Activated CD4-positive, alpha-beta T cell treated with anti-CD3 and anti-CD28 coated beads for 36 hours (primary cell): Measurements from ENCODE around the gene BEND7. TPM values are rescaled to one million over a fixed set of nuclear protein-coding genes. Genes with fewer than 3 reads are reported as not detected.

Source experiments
- ATAC-seq: fragments of 200-7000 bp; cut with Tn5 transposase; one replicate; pipeline ENCODE4 v1.10.0; 2021; ENCODE audit warnings: mild to moderate bottlenecking, moderate library complexity
- CTCF ChIA-PET: fragments of 350-600 bp; sonication (Branson Sonifier 250); formaldehyde crosslinking; loops from one replicate; lab custom pipeline; 2021; ENCODE audit warnings: antibody characterized with exemption; lab: Charles Lee
- POLR2A ChIA-PET: fragments of 350-600 bp; sonication (Branson Sonifier 250); formaldehyde crosslinking; loops from one replicate; lab custom pipeline; 2021; ENCODE audit warnings: antibody characterized with exemption, inconsistent platforms; lab: Charles Lee
- DNase-seq: peaks from one replicate; pipeline ENCODE4 v3.0.0-alpha.2; 2020
- H3K27ac Mint-ChIP-seq: one replicate; pipeline ENCODE4 v1.8.0; 2021; ENCODE audit warnings: mixed read lengths
- H3K27me3 Mint-ChIP-seq: one replicate; pipeline ENCODE4 v1.8.0; 2021; ENCODE audit warnings: mixed read lengths
- H3K36me3 Mint-ChIP-seq: one replicate; pipeline ENCODE4 v1.8.0; 2021; ENCODE audit warnings: low read depth, mixed read lengths
- H3K4me1 Mint-ChIP-seq: one replicate; pipeline ENCODE4 v1.8.0; 2021; ENCODE audit warnings: mixed read lengths
- H3K4me3 Mint-ChIP-seq: one replicate; pipeline ENCODE4 v1.8.0; 2021; ENCODE audit warnings: mild to moderate bottlenecking, moderate library complexity, mixed read lengths
- H3K9me3 Mint-ChIP-seq: one replicate; pipeline ENCODE4 v1.8.0; 2021; ENCODE audit warnings: low read depth, mixed read lengths
- intact Hi-C, 2 experiments: fragments of 100-400 bp; cut with DNase I in 1 of 2; cut with micrococcal nuclease in 1 of 2; formaldehyde crosslinking; loops; one replicate each; pipeline versions ENCODE4 v1.14.2 to v1.15.1; 2022 to 2024; cut with DNase I, micrococcal nuclease
- total RNA-seq, 2 experiments: library from RNA; stranded (reverse); gene quantifications; one replicate each; pipeline ENCODE4 v1.2.3, GENCODE V29; 2021

Gene BEND7
- total RNA-seq, 2 experiments from 2014 or later = not detected

- DNase-seq = no peak
- ATAC-seq = no peak
- intact Hi-C loops = no loop called here
- H3K36me3 Mint-ChIP-seq = no peaks in the 10 kb centered on the region
- no peaks in the 10 kb centered on the region for H3K9me3 Mint-ChIP-seq
- peaks cover 10% of the 10 kb centered on the region for H3K27me3 Mint-ChIP-seq
- ChIA-PET POLR2A (no interaction called here), CTCF (interaction anchor here (0.6 kb wide), 1 partner anchor 10 kb away, joined by 3 read pairs; no protein-coding TSS in a partner anchor)
- no peak overlapping the region for H3K27ac Mint-ChIP-seq
- no peaks in the 10 kb centered on the region for H3K4me1 Mint-ChIP-seq
- no peak overlapping the region for H3K4me3 Mint-ChIP-seq
Observed at GRCh38 chr10:13400196-13400965, 128.4 kb downstream of the BEND7 start.

GRCh38 chr10:13399752-13400151 lies 129.1 kb downstream of the BEND7 start:
- Mint-ChIP-seq H3K4me1 (no peaks in the 10 kb centered on the region), H3K36me3 (no peaks in the 10 kb centered on the region), H3K9me3 (no peaks in the 10 kb centered on the region), H3K27me3 (peaks cover 10% of the 10 kb centered on the region), H3K27ac (no peak overlapping the region), H3K4me3 (no peak overlapping the region)
- ATAC-seq (no peak), DNase-seq (no peak)
- intact Hi-C loops = no loop called here
- ChIA-PET POLR2A (no interaction called here), CTCF (no interaction called here)

GRCh38 chr10:13399236-13399635 lies 129.6 kb downstream of the BEND7 start:
- no peaks in the 10 kb centered on the region for H3K4me1 Mint-ChIP-seq
- ATAC-seq (no peak), DNase-seq (no peak)
- no peaks in the 10 kb centered on the region for H3K9me3 Mint-ChIP-seq
- H3K27me3 Mint-ChIP-seq = peaks cover 10% of the 10 kb centered on the region
- H3K36me3 Mint-ChIP-seq = no peaks in the 10 kb centered on the region
- POLR2A ChIA-PET = no interaction called here
- H3K4me3 Mint-ChIP-seq = no peak overlapping the region
- intact Hi-C loops = no loop called here
- CTCF ChIA-PET = no interaction called here
- H3K27ac Mint-ChIP-seq = no peak overlapping the region

GRCh38 chr10:13397052-13397451 lies 131.8 kb downstream of the BEND7 start:
- Mint-ChIP-seq H3K36me3 (no peaks in the 10 kb centered on the region), H3K4me1 (no peaks in the 10 kb centered on the region), H3K4me3 (no peak overlapping the region), H3K9me3 (no peaks in the 10 kb centered on the region), H3K27ac (no peak overlapping the region), H3K27me3 (peaks cover 12% of the 10 kb centered on the region)
- ATAC-seq (no peak), DNase-seq (no peak)
- intact Hi-C loops = no loop called here
- ChIA-PET CTCF (interaction anchor here (2.6 kb wide), 1 partner anchor 25 kb away, joined by 7 read pairs; no protein-coding TSS in a partner anchor), POLR2A (no interaction called here)

GRCh38 chr10:13396369-13396768 lies 132.4 kb downstream of the BEND7 start:
- intact Hi-C loops = no loop called here
- Mint-ChIP-seq H3K4me3 (no peak overlapping the region), H3K27me3 (peaks cover 15% of the 10 kb centered on the region), H3K9me3 (no peaks in the 10 kb centered on the region), H3K27ac (no peak overlapping the region), H3K4me1 (no peaks in the 10 kb centered on the region), H3K36me3 (no peaks in the 10 kb centered on the region)
- ATAC-seq = no peak
- no peak for DNase-seq
- ChIA-PET POLR2A (no interaction called here), CTCF (interaction anchor here (2.6 kb wide), 1 partner anchor 25 kb away, joined by 7 read pairs; no protein-coding TSS in a partner anchor)

- ChIA-PET POLR2A (no interaction called here), CTCF (interaction anchor here (2.6 kb wide), 1 partner anchor 24 kb away, joined by 7 read pairs; no protein-coding TSS in a partner anchor)
- no peaks in the 10 kb centered on the region for H3K9me3 Mint-ChIP-seq
- intact Hi-C loops = no loop called here
- no peak for ATAC-seq
- no peak for DNase-seq
- no peak overlapping the region for H3K4me3 Mint-ChIP-seq
- peaks cover 17% of the 10 kb centered on the region for H3K27me3 Mint-ChIP-seq
- no peak overlapping the region for H3K27ac Mint-ChIP-seq
- no peaks in the 10 kb centered on the region for H3K36me3 Mint-ChIP-seq
- no peaks in the 10 kb centered on the region for H3K4me1 Mint-ChIP-seq
Observed at GRCh38 chr10:13395540-13395939, 133.3 kb downstream of the BEND7 start.

- H3K9me3 Mint-ChIP-seq = no peaks in the 10 kb centered on the region
- intact Hi-C loops = no loop called here
- no peaks in the 10 kb centered on the region for H3K4me1 Mint-ChIP-seq
- ChIA-PET CTCF (interaction anchor here (1.0 kb wide), 1 partner anchor 21 kb away, joined by 4 read pairs; no protein-coding TSS in a partner anchor), POLR2A (interaction anchor here (0.9 kb wide), 1 partner anchor 232 kb away, joined by 6 read pairs; the partner anchor contains the start of gene MCM10)
- no peak for ATAC-seq
- no peaks in the 10 kb centered on the region for H3K36me3 Mint-ChIP-seq
- no peak overlapping the region for H3K4me3 Mint-ChIP-seq
- no peak overlapping the region for H3K27ac Mint-ChIP-seq
- no peak for DNase-seq
- peaks cover 14% of the 10 kb centered on the region for H3K27me3 Mint-ChIP-seq
Observed at GRCh38 chr10:13393640-13394039, 135.2 kb downstream of the BEND7 start.

GRCh38 chr10:13392701-13393100 lies 136.1 kb downstream of the BEND7 start:
- no peak overlapping the region for H3K27ac Mint-ChIP-seq
- H3K27me3 Mint-ChIP-seq = peaks cover 14% of the 10 kb centered on the region
- no peak overlapping the region for H3K4me3 Mint-ChIP-seq
- ChIA-PET POLR2A (interaction anchor here (0.9 kb wide), 1 partner anchor 231 kb away, joined by 6 read pairs; the partner anchor contains the start of gene MCM10), CTCF (no interaction called here)
- ATAC-seq (no peak), DNase-seq (no peak)
- H3K9me3 Mint-ChIP-seq = no peaks in the 10 kb centered on the region
- intact Hi-C loops = no loop called here
- no peaks in the 10 kb centered on the region for H3K4me1 Mint-ChIP-seq
- no peaks in the 10 kb centered on the region for H3K36me3 Mint-ChIP-seq

Other genes with a start within 250 kb of the BEND7 start
- 10 to 100 TPM; 11.7 to 12.8 TPM for gene PHYH, start 228.9 kb downstream of the BEND7 start, total RNA-seq
- 10 to 100 TPM; 74.5 to 74.7 TPM for gene SEPHS1, start 180.7 kb downstream of the BEND7 start, total RNA-seq
- 10 to 100 TPM; 21.0 to 22.1 TPM for gene PRPF18, start 58.0 kb upstream of the BEND7 start, total RNA-seq